ENCODE data around the gene PITX2. TPM values are rescaled to one million over a fixed set of nuclear protein-coding genes. Genes with fewer than 3 reads are reported as not detected.

PITX2 gene
- polyA plus RNA-seq, 2 of the 4 experiments (the other 2 are of a cell fraction) = 1.1 to 2.6 TPM

GRCh38 chr4:110669663-110670062 is 46.8 kb upstream of the PITX2 start:
- no peak overlapping the region for H3K4me3 ChIP-seq
- POLR2A ChIA-PET = no interaction called here
- no peak for TF ChIP-seq FOXS1 (CRISPR knock-in tag; IDR thresholded peaks at IDR 0.05)
- TF ChIP-seq HOXA7 (CRISPR knock-in tag; IDR thresholded peaks at IDR 0.05) = no peak
- no peak for TF ChIP-seq POLR2A (IDR thresholded peaks at IDR 0.05; ENCODE audit: low read length)
- TF ChIP-seq KDM1A (IDR thresholded peaks at IDR 0.05; ENCODE audit: low read depth) = no peak
- TF ChIP-seq CHD4 (IDR thresholded peaks at IDR 0.05; ENCODE audit: borderline replicate concordance) = no peak
- no peak for TF ChIP-seq MAZ (IDR thresholded peaks at IDR 0.05; ENCODE audit: borderline replicate concordance, low read depth, low read length)
- TF ChIP-seq EHF (CRISPR knock-in tag; IDR thresholded peaks at IDR 0.05) = no peak
- no peak for TF ChIP-seq SREBF2 (IDR thresholded peaks at IDR 0.05)
- TF ChIP-seq RNF2 (IDR thresholded peaks at IDR 0.05; ENCODE audit: borderline replicate concordance, low read depth) = no peak
- TF ChIP-seq RFX5 (IDR thresholded peaks at IDR 0.05) = no peak
- TF ChIP-seq CBX8 (IDR thresholded peaks at IDR 0.05) = no peak
- TF ChIP-seq NR3C1 (IDR thresholded peaks at IDR 0.05) = no peak
- no peak for TF ChIP-seq JUN (IDR thresholded peaks at IDR 0.05)
- TF ChIP-seq FOSL2 (IDR thresholded peaks at IDR 0.05) = no peak
- TF ChIP-seq FOSL2 (CRISPR knock-in tag; IDR thresholded peaks at IDR 0.05) = no peak
- no peak for TF ChIP-seq CTCF (IDR thresholded peaks at IDR 0.05)
- TF ChIP-seq HOXB13 (CRISPR knock-in tag; IDR thresholded peaks at IDR 0.05; ENCODE audit: low read depth) = no peak
- no peak for TF ChIP-seq ZC3H11A (IDR thresholded peaks at IDR 0.05)
- TF ChIP-seq CHD2 (IDR thresholded peaks at IDR 0.05; ENCODE audit: low read length, partially characterized antibody) = no peak
- TF ChIP-seq POLR2AphosphoS2 (conservative IDR thresholded peaks at IDR 0.05; ENCODE audit: low read length) = no peak
- no peak overlapping the region for H3K27ac ChIP-seq
- CTCF ChIA-PET = no interaction called here
- ATAC-seq = 0 out of 6 replicates have a peak, but pooled peaks of 1 of the 2 experiments have one; percentile 43
- peak in 1 of 2 experiments; percentile 6 for DNase-seq (ENCODE audit: low read depth in 1 of 2, low spot score in 1 of 2)
- H3K4me2 ChIP-seq = no peak overlapping the region
- H3K9me3 ChIP-seq = no peaks in the 10 kb centered on the region
- no peak for FAIRE-seq
- H3K4me1 ChIP-seq = peaks cover under 1% of the 10 kb centered on the region; the same call in 1 of the 3 replicates

GRCh38 chr4:110668463-110669235 is 45.8 kb upstream of the PITX2 start:
- DNase-seq (ENCODE audit: low read depth in 1 of 2, low spot score in 1 of 2) = no peak

GRCh38 chr4:110667670-110668069 is 44.8 kb upstream of the PITX2 start:
- TF ChIP-seq MAFK (IDR thresholded peaks at IDR 0.05; ENCODE audit: partially characterized antibody) (no peak), EHMT2 (IDR thresholded peaks at IDR 0.05; ENCODE audit: low read depth) (no peak), HMGXB4 (CRISPR knock-in tag; IDR thresholded peaks at IDR 0.05; ENCODE audit: borderline replicate concordance) (no peak), CBX2 (IDR thresholded peaks at IDR 0.05; ENCODE audit: borderline replicate concordance, low read depth) (no peak), BHLHE40 (IDR thresholded peaks at IDR 0.05; ENCODE audit: low read depth, low read length) (no peak), HOXB13 (CRISPR knock-in tag; IDR thresholded peaks at IDR 0.05; ENCODE audit: low read depth) (no peak), EP300 (IDR thresholded peaks at IDR 0.05) (no peak), CHD2 (IDR thresholded peaks at IDR 0.05; ENCODE audit: low read length, partially characterized antibody) (no peak), RFX5 (IDR thresholded peaks at IDR 0.05) (no peak), USF2 (IDR thresholded peaks at IDR 0.05) (no peak), EHF (CRISPR knock-in tag; IDR thresholded peaks at IDR 0.05) (no peak), PBX3 (IDR thresholded peaks at IDR 0.05) (no peak)
- Histone ChIP-seq H3K27ac (no peak overlapping the region), H3K4me3 (no peak overlapping the region), H3K4me2 (no peak overlapping the region), H3K4me1 (peaks cover 17% of the 10 kb centered on the region), H3K9me3 (no peaks in the 10 kb centered on the region)
- CTCF ChIA-PET = no interaction called here
- ATAC-seq = no peak
- no peak for FAIRE-seq
- no peak for DNase-seq (ENCODE audit: low read depth in 1 of 2, low spot score in 1 of 2)
- 69% methylated on average over 3 of the region's 3 CpGs for whole genome bisulfite sequencing (ENCODE audit: missing lambda C conversion rate)
- POLR2A ChIA-PET = no interaction called here

More at GRCh38 chr4:110668463-110669235, 45.8 kb upstream of the PITX2 start:
- TF ChIP-seq MAFK (IDR thresholded peaks at IDR 0.05; ENCODE audit: partially characterized antibody) (peak; percentile 59), FOXS1 (CRISPR knock-in tag; IDR thresholded peaks at IDR 0.05) (no peak), SREBF2 (IDR thresholded peaks at IDR 0.05) (no peak)
- CTCF ChIA-PET = interaction anchor here (1.0 kb wide), 1 partner anchor 28 kb away, joined by 4 read pairs; no protein-coding TSS in a partner anchor
- FAIRE-seq (no peak), ATAC-seq (no peak)
- no peak overlapping the region for H3K27ac ChIP-seq
- no peak overlapping the region for H3K4me3 ChIP-seq
- peaks cover 11% of the 10 kb centered on the region; the same call in 2 of the 3 replicates for H3K4me1 ChIP-seq
- WGBS (ENCODE audit: missing lambda C conversion rate) = 37% methylated on average over 6 of the region's 6 CpGs
- no peaks in the 10 kb centered on the region for H3K9me3 ChIP-seq
- POLR2A ChIA-PET = no interaction called here
- no peak overlapping the region for H3K4me2 ChIP-seq

Data from A549 (cell line).